HG02973 (cell line): ENCODE results near the gene ARL15.

ENCODE experiments used
- ATAC-seq: cut with Tn5 transposase; IDR thresholded peaks from one replicate; pipeline ENCODE4 v1.9.1; 2021; ENCODE audit warnings: moderate library complexity; ENCODE audit not compliant: unreplicated experiment

Gene ARL15

GRCh38 chr5:54254482-54255198 is 55.7 kb downstream of the ARL15 start:
- ATAC-seq, result no peak

GRCh38 chr5:54251981-54252380 is 58.4 kb downstream of the ARL15 start:
- ATAC-seq, result no peak

- ATAC-seq, result no peak
These were observed 61.0 kb downstream of the ARL15 start for GRCh38 chr5:54249210-54250028.

- no peak for ATAC-seq
These were observed 63.1 kb downstream of the ARL15 start for GRCh38 chr5:54247226-54247625.

GRCh38 chr5:54243483-54244080 is 66.8 kb downstream of the ARL15 start:
- no peak for ATAC-seq

GRCh38 chr5:54242297-54242696 is 68.1 kb downstream of the ARL15 start:
- ATAC-seq, result no peak

- no peak for ATAC-seq
These were observed 76.0 kb downstream of the ARL15 start for GRCh38 chr5:54234304-54234933.

GRCh38 chr5:54230936-54231685 is 79.3 kb downstream of the ARL15 start:
- ATAC-seq, result no peak

- peak; percentile 94 for ATAC-seq
These were observed 81.2 kb downstream of the ARL15 start for GRCh38 chr5:54229041-54229780.

- no peak for ATAC-seq
These were observed 82.6 kb downstream of the ARL15 start for GRCh38 chr5:54227759-54228158.

GRCh38 chr5:54227109-54227508 is 83.3 kb downstream of the ARL15 start:
- no peak for ATAC-seq

GRCh38 chr5:54226215-54226614 is 84.2 kb downstream of the ARL15 start:
- no peak for ATAC-seq

- ATAC-seq, result no peak
These were observed 86.1 kb downstream of the ARL15 start for GRCh38 chr5:54224103-54224826.

GRCh38 chr5:54222336-54222735 is 88.0 kb downstream of the ARL15 start:
- no peak for ATAC-seq

GRCh38 chr5:54221135-54221534 is 89.2 kb downstream of the ARL15 start:
- ATAC-seq, result no peak

GRCh38 chr5:54220230-54221040 is 89.9 kb downstream of the ARL15 start:
- no peak for ATAC-seq

GRCh38 chr5:54217826-54218503 is 92.4 kb downstream of the ARL15 start:
- no peak for ATAC-seq

GRCh38 chr5:54215233-54215736 is 95.1 kb downstream of the ARL15 start:
- ATAC-seq, result no peak
